ENCODE measurements around the gene RBPJ.

- TF ChIP-seq CTCF (IDR thresholded peaks at IDR 0.05; ENCODE audit: insufficient read depth, low read length, poor library complexity, severe bottlenecking): no peak
- no peak for TF ChIP-seq EZH2phosphoT487 (conservative IDR thresholded peaks at IDR 0.05; ENCODE audit: low read length)
These were observed 39.5 kb downstream of the RBPJ start for GRCh38 chr4:26360273-26360672.
